CD14-positive monocyte (primary cell): ENCODE measurements around the gene SPCS3. TPM values are rescaled to one million over a fixed set of nuclear protein-coding genes. Genes with fewer than 3 reads are reported as not detected.

Experiments
- DNase-seq, 3 donors: peaks; one replicate each; pipeline ENCODE4 v3.0.0-alpha.2; 2011 to 2022
- H2AFZ ChIP-seq: 2 replicates; pipeline ENCODE4 v1.6.0; 2012; ENCODE audit warnings: mild to moderate bottlenecking, low read depth, low read length, inconsistent platforms; ENCODE audit not compliant: insufficient read depth, poor library complexity, severe bottlenecking
- H3K27ac ChIP-seq, 2 donors: 1 replicate in 1 of 2; 2 replicates in 1 of 2; pipeline ENCODE4 v1.5.1; 2012 to 2013; ENCODE audit warnings: low read length in 2 of 2, control low read depth in 1 of 2, inconsistent platforms in 1 of 2, low read depth in 1 of 2, mild to moderate bottlenecking in 1 of 2
- H3K27me3 ChIP-seq, 2 donors: one replicate each; pipeline versions ENCODE4 v1.6.0 to v1.6.1; 2011 to 2013; ENCODE audit warnings: low read length in 2 of 2; ENCODE audit not compliant: control insufficient read depth in 2 of 2, insufficient read depth in 2 of 2
- H3K36me3 ChIP-seq, 2 donors: replicated peaks in 1 of 2; 1 replicate in 1 of 2; 2 replicates in 1 of 2; pipeline versions ENCODE4 v1.5.1 to v1.6.1; 2012 to 2013; ENCODE audit warnings: low read length in 2 of 2, control low read depth in 1 of 2, inconsistent platforms in 1 of 2, mild to moderate bottlenecking in 1 of 2; ENCODE audit not compliant: insufficient read depth in 2 of 2, control insufficient read depth in 1 of 2
- H3K4me1 ChIP-seq, 2 donors: 1 replicate in 1 of 2; 2 replicates in 1 of 2; pipeline versions ENCODE4 v1.5.1 to v1.6.1; 2012 to 2013; ENCODE audit warnings: low read length in 2 of 2, control low read depth in 1 of 2, inconsistent platforms in 1 of 2, mild to moderate bottlenecking in 1 of 2, moderate library complexity in 1 of 2; ENCODE audit not compliant: insufficient read depth in 2 of 2, control insufficient read depth in 1 of 2
- H3K4me2 ChIP-seq: replicated peaks from 2 replicates; pipeline ENCODE3; 2012; ENCODE audit warnings: low read length, moderate library complexity, mild to moderate bottlenecking; ENCODE audit not compliant: poor library complexity, severe bottlenecking; ENCODE audit errors: extremely low read depth
- H3K4me3 ChIP-seq, 3 experiments: fragments of 200-600 bp in 1 of 3; sonication (generic) in 1 of 3; replicated peaks in 1 of 3; 1 replicate in 2 of 3; 2 replicates in 1 of 3; pipeline ENCODE4 v1.5.1; 2011 to 2013; ENCODE audit warnings: low read length in 3 of 3, mild to moderate bottlenecking in 3 of 3, control low read depth in 2 of 3, low read depth in 2 of 3, inconsistent platforms in 1 of 3, moderate library complexity in 1 of 3
- H3K79me2 ChIP-seq: 2 replicates; pipeline ENCODE4 v1.6.0; 2012; ENCODE audit warnings: mild to moderate bottlenecking, control low read depth, inconsistent platforms, low read length, moderate library complexity; ENCODE audit not compliant: insufficient read depth
- H3K9ac ChIP-seq: 2 replicates; pipeline ENCODE4 v1.6.0; 2017; ENCODE audit warnings: low read length, mild to moderate bottlenecking; ENCODE audit not compliant: insufficient read depth, poor library complexity, severe bottlenecking
- H3K9me3 ChIP-seq, 2 donors: replicated peaks in 1 of 2; 1 replicate in 1 of 2; 2 replicates in 1 of 2; pipeline versions ENCODE4 v1.5.1 to v1.6.1; 2012 to 2013; ENCODE audit warnings: low read length in 2 of 2, control low read depth in 1 of 2; ENCODE audit not compliant: control insufficient read depth in 1 of 2, insufficient read depth in 1 of 2
- H4K20me1 ChIP-seq: 2 replicates; pipeline ENCODE4 v1.6.0; 2012; ENCODE audit warnings: mild to moderate bottlenecking, low read length, control low read depth, moderate library complexity; ENCODE audit not compliant: insufficient read depth
- H3K27ac Mint-ChIP-seq, 7 donors: one replicate each; pipeline ENCODE4 v1.8.0; 2020; ENCODE audit warnings: mild to moderate bottlenecking in 7 of 7, mixed read lengths in 7 of 7, moderate library complexity in 6 of 7, inconsistent platforms in 2 of 7
- H3K27me3 Mint-ChIP-seq, 3 donors: one replicate each; pipeline ENCODE4 v1.8.0; 2021 to 2022; ENCODE audit warnings: low read depth in 3 of 3, mild to moderate bottlenecking in 3 of 3, mixed read lengths in 3 of 3, moderate library complexity in 3 of 3, inconsistent platforms in 1 of 3
- H3K36me3 Mint-ChIP-seq, 2 donors: one replicate each; pipeline ENCODE4 v1.8.0; 2020; ENCODE audit warnings: mixed read lengths in 2 of 2, inconsistent platforms in 1 of 2, mild to moderate bottlenecking in 1 of 2
- H3K4me1 Mint-ChIP-seq: one replicate; pipeline ENCODE4 v1.8.0; 2020; ENCODE audit warnings: mild to moderate bottlenecking, mixed read lengths
- H3K4me3 Mint-ChIP-seq, 2 donors: one replicate each; pipeline ENCODE4 v1.8.0; 2020; ENCODE audit warnings: mild to moderate bottlenecking in 2 of 2, mixed read lengths in 2 of 2, moderate library complexity in 1 of 2
- H3K9me3 Mint-ChIP-seq, 7 donors: one replicate each; pipeline ENCODE4 v1.8.0; 2020 to 2022; ENCODE audit warnings: mixed read lengths in 7 of 7, mild to moderate bottlenecking in 6 of 7, moderate library complexity in 6 of 7, inconsistent platforms in 2 of 7
- WGBS: methylation state at CpG from one replicate; pipeline ENCODE4 v1.1.5; 2013; ENCODE audit warnings: missing lambda C conversion rate; ENCODE audit not compliant: insufficient coverage; 5-methylcytosine and 5-hydroxymethylcytosine counted together
- intact Hi-C, 2 donors: fragments of 100-400 bp; cut with micrococcal nuclease; formaldehyde crosslinking; loops; one replicate each; pipeline versions ENCODE4 v1.15.0 to v1.15.1; 2023
- polyA plus RNA-seq, 3 donors: library from polyadenylated mRNA; depleted of rRNA in 1 of 3; unstranded in 2 of 3; stranded (reverse) in 1 of 3; fragments of 300-500 nt in 2 of 3; fragments of >200 nt in 1 of 3; fragmentation: Illumina TruSeq in 2 of 3; gene quantifications; 1 replicate in 2 of 3; 2 replicates in 1 of 3; pipeline ENCODE4 v1.2.3, GENCODE V29; 2012 to 2021
- TF ChIP-seq, protein P1 (sequence below): fragments of 200-600 bp; IDR thresholded peaks from one replicate; pipeline ENCODE4 v1.8.0; 2022; ENCODE audit warnings: antibody characterized with exemption, mild to moderate bottlenecking

Gene SPCS3
- polyA plus RNA-seq, 3 donors: 50.4 to 112 (median 107) TPM

DNA sequence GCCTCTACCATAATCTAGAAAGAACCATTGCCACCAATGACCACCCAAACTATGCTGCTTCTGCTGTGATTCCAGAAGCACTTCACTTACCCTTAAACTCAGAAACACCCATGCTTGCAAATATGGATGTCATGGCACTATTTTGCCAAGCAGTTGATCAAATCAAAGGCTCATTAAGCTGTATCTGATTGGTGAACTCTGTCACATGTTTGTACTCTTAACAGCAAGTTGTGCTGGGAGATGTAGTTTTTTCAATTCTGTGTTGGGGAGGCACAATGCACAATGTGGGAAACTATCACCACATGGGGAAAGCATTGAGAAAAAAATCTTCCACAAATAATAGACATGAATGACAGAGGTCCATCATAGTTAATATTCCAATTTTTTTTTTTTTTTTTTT is 19.2 kb upstream of the SPCS3 start:
- no peak overlapping the region for H3K9ac ChIP-seq

DNA sequence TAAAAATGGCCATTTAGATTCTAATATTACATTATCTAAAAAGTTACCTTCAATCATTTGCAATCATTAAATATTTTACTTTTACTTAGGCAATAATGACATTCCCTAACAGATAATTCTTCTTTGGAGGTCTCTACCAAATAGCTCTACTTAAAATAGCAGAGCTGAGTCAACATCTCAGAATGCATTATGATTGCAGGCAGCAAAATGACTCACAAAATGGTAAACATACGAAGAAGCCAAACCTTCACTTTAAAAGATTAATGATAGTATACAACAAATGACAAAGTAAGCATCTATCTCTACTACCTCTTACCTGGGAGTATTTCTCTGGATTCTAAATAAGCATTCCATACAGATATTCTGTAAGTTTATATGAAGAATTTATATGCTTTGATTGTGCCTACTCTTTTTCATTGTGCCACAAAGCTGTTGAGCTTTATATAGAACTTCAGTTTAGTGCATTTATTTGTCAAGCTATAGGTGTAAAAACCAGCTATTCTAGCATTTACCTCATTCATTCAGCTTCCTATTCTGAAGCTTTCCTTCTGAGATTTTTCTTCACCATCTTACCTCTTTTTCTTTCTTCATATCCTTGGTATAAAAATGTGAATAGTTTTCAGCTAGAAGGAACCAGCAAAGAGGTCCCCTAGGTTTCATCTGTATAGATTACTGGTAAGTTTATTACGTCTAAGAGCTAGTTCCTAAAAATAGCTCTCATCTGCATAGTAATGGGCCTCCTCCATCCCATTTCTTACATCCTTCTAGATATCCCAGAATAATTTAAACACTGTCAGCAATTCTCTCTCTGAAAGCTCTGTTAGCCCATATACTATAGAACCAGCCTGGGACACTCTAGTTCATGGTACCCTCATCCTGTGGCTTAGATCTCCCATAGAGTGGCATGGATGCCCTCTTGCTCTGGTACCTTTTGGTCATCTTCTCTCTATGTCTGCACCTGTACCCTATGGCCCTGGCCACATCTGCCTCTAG is 17.2 kb upstream of the SPCS3 start:
- no peaks in the 10 kb centered on the region for H3K4me1 ChIP-seq
- no peaks in the 10 kb centered on the region for H4K20me1 ChIP-seq
- H3K4me2 ChIP-seq: no peak overlapping the region
- H3K27me3 Mint-ChIP-seq: peaks cover 0 to 8% (median 3%) of the 10 kb centered on the region in 3 donors
- no peaks in the 10 kb centered on the region for H3K27me3 ChIP-seq
- no peaks in the 10 kb centered on the region for H3K4me1 Mint-ChIP-seq
- H3K36me3 ChIP-seq: no peaks in the 10 kb centered on the region
- H3K79me2 ChIP-seq: no peaks in the 10 kb centered on the region
- H3K36me3 Mint-ChIP-seq: no peaks in the 10 kb centered on the region
- H3K27ac Mint-ChIP-seq: no peak overlapping the region
- DNase-seq: no peak
- TF ChIP-seq, protein P1, sequence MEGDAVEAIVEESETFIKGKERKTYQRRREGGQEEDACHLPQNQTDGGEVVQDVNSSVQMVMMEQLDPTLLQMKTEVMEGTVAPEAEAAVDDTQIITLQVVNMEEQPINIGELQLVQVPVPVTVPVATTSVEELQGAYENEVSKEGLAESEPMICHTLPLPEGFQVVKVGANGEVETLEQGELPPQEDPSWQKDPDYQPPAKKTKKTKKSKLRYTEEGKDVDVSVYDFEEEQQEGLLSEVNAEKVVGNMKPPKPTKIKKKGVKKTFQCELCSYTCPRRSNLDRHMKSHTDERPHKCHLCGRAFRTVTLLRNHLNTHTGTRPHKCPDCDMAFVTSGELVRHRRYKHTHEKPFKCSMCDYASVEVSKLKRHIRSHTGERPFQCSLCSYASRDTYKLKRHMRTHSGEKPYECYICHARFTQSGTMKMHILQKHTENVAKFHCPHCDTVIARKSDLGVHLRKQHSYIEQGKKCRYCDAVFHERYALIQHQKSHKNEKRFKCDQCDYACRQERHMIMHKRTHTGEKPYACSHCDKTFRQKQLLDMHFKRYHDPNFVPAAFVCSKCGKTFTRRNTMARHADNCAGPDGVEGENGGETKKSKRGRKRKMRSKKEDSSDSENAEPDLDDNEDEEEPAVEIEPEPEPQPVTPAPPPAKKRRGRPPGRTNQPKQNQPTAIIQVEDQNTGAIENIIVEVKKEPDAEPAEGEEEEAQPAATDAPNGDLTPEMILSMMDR: no peak
- no peak overlapping the region for H3K4me3 Mint-ChIP-seq
- H3K9ac ChIP-seq: no peak overlapping the region
- no peak overlapping the region for H2AFZ ChIP-seq
- no peak overlapping the region for H3K4me3 ChIP-seq
- WGBS: no CpG with 5 or more reads among the region's 2 CpGs
- no peak overlapping the region for H3K27ac ChIP-seq
- peaks cover 0 to 6% (median 0%) of the 10 kb centered on the region in 7 donors for H3K9me3 Mint-ChIP-seq
- H3K9me3 ChIP-seq: no peaks in the 10 kb centered on the region
- intact Hi-C loops: no loop called here

More for the DNA sequence above, 19.2 kb upstream of the SPCS3 start:
- intact Hi-C loops: no loop called here
- no peak overlapping the region for H3K4me3 ChIP-seq
- Mint-ChIP-seq H3K9me3 (peaks cover 0 to 3% (median 0%) of the 10 kb centered on the region in 7 donors), H3K36me3 (no peaks in the 10 kb centered on the region), H3K27ac (no peak overlapping the region), H3K27me3 (peaks cover 0 to 4% (median 3%) of the 10 kb centered on the region in 3 donors), H3K4me1 (no peaks in the 10 kb centered on the region), H3K4me3 (no peak overlapping the region)
- no peak for DNase-seq
- H3K4me1 ChIP-seq: no peaks in the 10 kb centered on the region
- TF ChIP-seq, protein P1: no peak
- H3K27me3 ChIP-seq: no peaks in the 10 kb centered on the region
- H3K79me2 ChIP-seq: no peaks in the 10 kb centered on the region
- H3K36me3 ChIP-seq: no peaks in the 10 kb centered on the region
- no peaks in the 10 kb centered on the region for H4K20me1 ChIP-seq
- H3K9me3 ChIP-seq: no peaks in the 10 kb centered on the region
- H2AFZ ChIP-seq: no peak overlapping the region
- no peak overlapping the region for H3K27ac ChIP-seq
- H3K4me2 ChIP-seq: no peak overlapping the region
